Measurements from ENCODE around the gene CLCN4.

GRCh38 chrX:10235851-10236250 lies 79.1 kb downstream of the CLCN4 start:
- no peak for TF ChIP-seq CTCF (IDR thresholded peaks at IDR 0.05)
- TF ChIP-seq POLR2A (IDR thresholded peaks at IDR 0.05): no peak
- no peak for TF ChIP-seq EP300 (IDR thresholded peaks at IDR 0.05)

Data from stomach (tissue), 4 donors.